H9 (cell line): ENCODE data around the gene FAM227B. TPM values are rescaled to one million over a fixed set of nuclear protein-coding genes. Genes with fewer than 3 reads are reported as not detected.

ENCODE experiments used
- DNase-seq: peaks from one replicate; pipeline ENCODE4 v3.0.0-alpha.2; 2017
- H2AFZ ChIP-seq: one replicate; pipeline ENCODE4 v1.6.1; 2013; ENCODE audit warnings: mild to moderate bottlenecking, low read length, control low read depth, moderate library complexity
- H2AK5ac ChIP-seq: 2 replicates; pipeline ENCODE4 v1.6.1; 2013; ENCODE audit warnings: low read length, control low read depth, mixed read lengths; ENCODE audit not compliant: insufficient read length
- H2BK120ac ChIP-seq: one replicate; pipeline ENCODE4 v1.6.1; 2013; ENCODE audit warnings: low read depth, mild to moderate bottlenecking, low read length, control low read depth, inconsistent platforms; ENCODE audit not compliant: poor library complexity, severe bottlenecking
- H2BK12ac ChIP-seq: 2 replicates; pipeline ENCODE4 v1.6.1; 2013; ENCODE audit warnings: low read length, control low read depth, mixed read lengths, low read depth; ENCODE audit not compliant: insufficient read length
- H2BK15ac ChIP-seq: 2 replicates; pipeline ENCODE4 v1.6.1; 2013; ENCODE audit warnings: low read depth, low read length, control low read depth
- H2BK20ac ChIP-seq: one replicate; pipeline ENCODE4 v1.6.1; 2013; ENCODE audit warnings: low read depth, mild to moderate bottlenecking, low read length, control low read depth, inconsistent platforms; ENCODE audit not compliant: poor library complexity, severe bottlenecking
- H2BK5ac ChIP-seq: 2 replicates; pipeline ENCODE4 v1.6.1; 2013; ENCODE audit warnings: low read length, control low read depth, mixed read lengths; ENCODE audit not compliant: insufficient read length
- H3K14ac ChIP-seq: 2 replicates; pipeline ENCODE4 v1.6.1; 2013; ENCODE audit warnings: low read length, control low read depth; ENCODE audit not compliant: insufficient read depth
- H3K18ac ChIP-seq: 2 replicates; pipeline ENCODE4 v1.6.1; 2013; ENCODE audit warnings: low read depth, mild to moderate bottlenecking, mixed read lengths, low read length, control low read depth; ENCODE audit not compliant: insufficient read length
- H3K23ac ChIP-seq: 2 replicates; pipeline ENCODE4 v1.6.1; 2013; ENCODE audit warnings: low read length, control low read depth, mixed read lengths, low read depth; ENCODE audit not compliant: insufficient read length
- H3K23me2 ChIP-seq: 2 replicates; pipeline ENCODE4 v1.6.1; 2013; ENCODE audit warnings: low read depth, mild to moderate bottlenecking, mixed read lengths, low read length, control low read depth; ENCODE audit not compliant: insufficient read length, poor library complexity, severe bottlenecking
- H3K27ac ChIP-seq: 2 replicates; pipeline ENCODE4 v1.5.1; 2013; ENCODE audit warnings: low read length, control low read depth, mixed read lengths, low read depth; ENCODE audit not compliant: insufficient read length
- H3K27me3 ChIP-seq: 2 replicates; pipeline ENCODE4 v1.6.1; 2013; ENCODE audit warnings: low read length, control low read depth, inconsistent platforms; ENCODE audit not compliant: insufficient read depth
- H3K4ac ChIP-seq: 2 replicates; pipeline ENCODE4 v1.6.1; 2013; ENCODE audit warnings: low read depth, mild to moderate bottlenecking, control low read depth, inconsistent platforms, low read length, moderate library complexity
- H3K4me1 ChIP-seq: 2 replicates; pipeline ENCODE4 v1.6.1; 2013; ENCODE audit warnings: low read length, control low read depth, inconsistent platforms; ENCODE audit not compliant: insufficient read depth
- H3K4me2 ChIP-seq: 2 replicates; pipeline ENCODE4 v1.6.1; 2013; ENCODE audit warnings: low read length, control low read depth, mixed read lengths; ENCODE audit not compliant: insufficient read length, insufficient read depth
- H3K56ac ChIP-seq: 2 replicates; pipeline ENCODE4 v1.6.1; 2013; ENCODE audit warnings: low read depth, mild to moderate bottlenecking, mixed read lengths, low read length, control low read depth; ENCODE audit not compliant: insufficient read length
- H3K79me1 ChIP-seq: 2 replicates; pipeline ENCODE4 v1.6.1; 2013; ENCODE audit warnings: low read depth, mild to moderate bottlenecking, moderate library complexity, low read length, control low read depth, inconsistent platforms; ENCODE audit not compliant: insufficient read depth, poor library complexity, severe bottlenecking
- H3K79me2 ChIP-seq: 2 replicates; pipeline ENCODE4 v1.6.1; 2013; ENCODE audit warnings: low read length, control low read depth, inconsistent platforms; ENCODE audit not compliant: insufficient read depth
- H3K9ac ChIP-seq: 2 replicates; pipeline ENCODE4 v1.6.1; 2013; ENCODE audit warnings: low read length, control low read depth, mixed read lengths; ENCODE audit not compliant: insufficient read length; ENCODE audit errors: extremely low read depth
- H3K9me3 ChIP-seq: one replicate; pipeline ENCODE4 v1.6.1; 2013; ENCODE audit warnings: low read depth, low read length, inconsistent platforms; ENCODE audit not compliant: control insufficient read depth
- H3T11ph ChIP-seq: one replicate; pipeline ENCODE4 v1.6.1; 2013; ENCODE audit warnings: mild to moderate bottlenecking, low read length, control low read depth, inconsistent platforms
- H4K20me1 ChIP-seq: one replicate; pipeline ENCODE4 v1.6.1; 2013; ENCODE audit not compliant: control insufficient read depth, insufficient read length, insufficient read depth
- H4K5ac ChIP-seq: 2 replicates; pipeline ENCODE4 v1.6.1; 2013; ENCODE audit warnings: low read depth, mild to moderate bottlenecking, mixed read lengths, low read length, control low read depth; ENCODE audit not compliant: insufficient read length
- H4K8ac ChIP-seq: replicated peaks from 2 replicates; pipeline ENCODE4 v1.6.1; 2013; ENCODE audit warnings: low read length, control low read depth, mixed read lengths, low read depth; ENCODE audit not compliant: insufficient read length
- H4K91ac ChIP-seq: 2 replicates; pipeline ENCODE4 v1.6.1; 2013; ENCODE audit warnings: low read depth, mild to moderate bottlenecking, moderate library complexity, mixed read lengths, low read length, control low read depth; ENCODE audit not compliant: insufficient read length
- H3K27ac Mint-ChIP-seq, 3 experiments: 2 replicates in 2 of 3; 3 replicates in 1 of 3; pipeline ENCODE4 v1.8.0; 2020 to 2021; ENCODE audit warnings: mixed read lengths in 3 of 3, mild to moderate bottlenecking in 1 of 3, moderate library complexity in 1 of 3
- H3K27me3 Mint-ChIP-seq: 2 replicates; pipeline ENCODE4 v1.8.0; 2021; ENCODE audit warnings: low read depth, mild to moderate bottlenecking, moderate library complexity, mixed read lengths
- H3K36me3 Mint-ChIP-seq, 3 experiments: 2 replicates in 2 of 3; 3 replicates in 1 of 3; pipeline ENCODE4 v1.8.0; 2020 to 2021; ENCODE audit warnings: low read depth in 3 of 3, mixed read lengths in 3 of 3; ENCODE audit not compliant: insufficient read depth in 1 of 3
- H3K4me1 Mint-ChIP-seq, 2 experiments: 2 replicates each; pipeline ENCODE4 v1.8.0; 2020; ENCODE audit warnings: mixed read lengths in 2 of 2
- H3K4me3 Mint-ChIP-seq, 2 experiments: 2 replicates in 1 of 2; 3 replicates in 1 of 2; pipeline ENCODE4 v1.8.0; 2020 to 2021; ENCODE audit warnings: mild to moderate bottlenecking in 2 of 2, mixed read lengths in 2 of 2, moderate library complexity in 1 of 2
- H3K9me3 Mint-ChIP-seq, 2 experiments: 2 replicates in 1 of 2; 3 replicates in 1 of 2; pipeline ENCODE4 v1.8.0; 2020; ENCODE audit warnings: mild to moderate bottlenecking in 2 of 2, mixed read lengths in 2 of 2, moderate library complexity in 1 of 2
- CTCF ChIP-seq: fragments of 200-600 bp; sonication (generic); conservative IDR thresholded peaks from 3 replicates; pipeline ENCODE4 v1.8.0; 2021; ENCODE audit warnings: antibody characterized with exemption, mild to moderate bottlenecking
- WGBS: extraction: QIAGEN DNeasy Blood & Tissue Kit; methylation state at CpG from one replicate; pipeline ENCODE4 v1.1.7; 2013; ENCODE audit warnings: missing lambda C conversion rate, low lambda C conversion rate, mixed read lengths; ENCODE audit not compliant: insufficient read length; ENCODE audit errors: extremely low coverage; 5-methylcytosine and 5-hydroxymethylcytosine counted together
- total RNA-seq: library from RNA; stranded (reverse); gene quantifications from 2 replicates; pipeline ENCODE4 v1.2.1, GENCODE V29; 2021

Gene FAM227B
- total RNA-seq, 1 experiment from 2014 or later = 5.5 TPM

GRCh38 chr15:49458145-49458544 lies 162.5 kb downstream of the FAM227B start:
- Histone ChIP-seq H3K56ac (no peak overlapping the region), H4K91ac (no peak overlapping the region), H3K23me2 (no peaks in the 10 kb centered on the region), H3T11ph (no peak overlapping the region), H3K79me2 (no peaks in the 10 kb centered on the region), H2BK5ac (no peak overlapping the region), H3K4me2 (no peak overlapping the region), H4K20me1 (no peaks in the 10 kb centered on the region), H2AK5ac (no peak overlapping the region), H3K14ac (no peak overlapping the region), H3K4me1 (no peaks in the 10 kb centered on the region), H3K9me3 (no peaks in the 10 kb centered on the region), H2AFZ (no peak overlapping the region), H3K9ac (no peak overlapping the region), H3K18ac (no peak overlapping the region), H3K27me3 (no peaks in the 10 kb centered on the region), H3K79me1 (no peaks in the 10 kb centered on the region), H2BK15ac (no peak overlapping the region), H3K27ac (no peak overlapping the region), H2BK20ac (no peak overlapping the region), H3K23ac (no peak overlapping the region), H4K8ac (no peak overlapping the region), H2BK12ac (no peak overlapping the region), H2BK120ac (no peak overlapping the region), H3K4ac (no peak overlapping the region), H4K5ac (no peak overlapping the region)
- Mint-ChIP-seq H3K27ac (no peak overlapping the region), H3K9me3 (no peaks in the 10 kb centered on the region), H3K4me3 (no peak overlapping the region), H3K27me3 (no peaks in the 10 kb centered on the region), H3K4me1 (no peaks in the 10 kb centered on the region), H3K36me3 (no peaks in the 10 kb centered on the region)
- WGBS = no CpG with 5 or more reads among the region's 2 CpGs
- no peak for TF ChIP-seq CTCF
- no peak for DNase-seq
